Measurements from ENCODE around the gene RAMP3. TPM values are rescaled to one million over a fixed set of nuclear protein-coding genes. Genes with fewer than 3 reads are reported as not detected.
"Not testable (repeated sequence)": the region's sequence is repeated elsewhere in the genome, so short reads cannot be mapped to it uniquely, and the experiment has no call there.

Gene RAMP3, protein sequence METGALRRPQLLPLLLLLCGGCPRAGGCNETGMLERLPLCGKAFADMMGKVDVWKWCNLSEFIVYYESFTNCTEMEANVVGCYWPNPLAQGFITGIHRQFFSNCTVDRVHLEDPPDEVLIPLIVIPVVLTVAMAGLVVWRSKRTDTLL
- not detected for polyA plus RNA-seq (2013, experiment 1 of 2; ENCODE audit: insufficient read length)
- polyA plus RNA-seq (2013, experiment 2 of 2; ENCODE audit: insufficient read length), result not detected

DNA sequence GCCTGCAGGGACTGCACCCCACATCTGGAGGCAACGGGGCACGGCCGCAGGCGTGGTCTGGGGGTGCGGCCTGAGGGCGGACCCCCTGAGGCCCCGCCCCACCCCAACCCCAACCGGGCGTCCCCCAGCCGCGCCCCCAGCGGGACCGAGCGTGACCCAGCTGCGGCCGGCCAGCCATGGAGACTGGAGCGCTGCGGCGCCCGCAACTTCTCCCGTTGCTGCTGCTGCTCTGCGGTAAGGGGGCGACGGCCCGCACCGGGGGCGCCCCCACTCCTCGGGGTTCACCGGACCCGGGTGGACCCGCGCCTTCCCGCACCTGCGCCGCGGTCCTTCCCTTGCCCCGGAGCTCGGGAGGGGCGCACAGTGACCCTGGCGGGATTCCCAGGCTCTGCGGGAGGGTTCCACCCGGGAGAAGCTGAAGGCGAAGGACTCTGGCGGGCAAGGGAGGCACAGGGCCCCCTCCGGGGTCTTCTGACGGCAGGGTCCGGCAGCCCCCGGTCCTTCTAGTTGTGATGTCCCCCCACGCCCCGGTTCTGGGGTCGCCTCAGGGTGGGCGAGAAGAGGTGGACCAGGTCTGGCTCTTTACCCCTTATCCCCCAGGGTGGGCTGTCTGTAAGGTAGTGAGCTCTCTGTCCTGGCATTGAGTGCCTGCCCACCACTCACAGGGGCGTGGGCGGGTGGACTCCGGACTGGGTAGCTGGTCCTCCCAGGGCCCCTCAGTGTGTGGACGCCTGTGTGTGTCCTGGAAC is at the start of gene RAMP3:
Gene RAMP3 (plus strand): TSS at position 139 of the 749 bp plus-strand sequence. CDS start 38 bp downstream, at position 177.
- DNase-seq, result no peak

DNA sequence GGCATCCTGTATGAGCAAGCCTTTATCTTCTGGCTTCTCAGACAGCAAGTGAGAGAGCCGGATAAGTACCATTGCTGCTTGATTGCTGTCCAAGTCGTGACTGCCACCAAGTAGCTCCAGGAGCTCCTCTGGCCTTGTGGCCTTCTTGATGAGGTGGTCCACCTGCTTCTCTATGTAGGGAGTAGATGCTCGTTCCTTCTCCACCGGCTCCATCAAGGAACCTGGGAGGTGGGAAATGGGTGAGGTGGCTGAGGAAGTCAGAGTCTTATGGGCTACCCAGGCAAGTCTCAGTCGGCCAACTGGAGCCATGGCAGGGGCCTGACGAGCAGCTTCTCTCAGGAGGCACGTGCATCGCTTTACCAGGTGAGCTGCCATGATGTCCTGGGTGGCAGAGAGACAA is 48.7 kb upstream of the RAMP3 start:
- DNase-seq, result no peak

DNA sequence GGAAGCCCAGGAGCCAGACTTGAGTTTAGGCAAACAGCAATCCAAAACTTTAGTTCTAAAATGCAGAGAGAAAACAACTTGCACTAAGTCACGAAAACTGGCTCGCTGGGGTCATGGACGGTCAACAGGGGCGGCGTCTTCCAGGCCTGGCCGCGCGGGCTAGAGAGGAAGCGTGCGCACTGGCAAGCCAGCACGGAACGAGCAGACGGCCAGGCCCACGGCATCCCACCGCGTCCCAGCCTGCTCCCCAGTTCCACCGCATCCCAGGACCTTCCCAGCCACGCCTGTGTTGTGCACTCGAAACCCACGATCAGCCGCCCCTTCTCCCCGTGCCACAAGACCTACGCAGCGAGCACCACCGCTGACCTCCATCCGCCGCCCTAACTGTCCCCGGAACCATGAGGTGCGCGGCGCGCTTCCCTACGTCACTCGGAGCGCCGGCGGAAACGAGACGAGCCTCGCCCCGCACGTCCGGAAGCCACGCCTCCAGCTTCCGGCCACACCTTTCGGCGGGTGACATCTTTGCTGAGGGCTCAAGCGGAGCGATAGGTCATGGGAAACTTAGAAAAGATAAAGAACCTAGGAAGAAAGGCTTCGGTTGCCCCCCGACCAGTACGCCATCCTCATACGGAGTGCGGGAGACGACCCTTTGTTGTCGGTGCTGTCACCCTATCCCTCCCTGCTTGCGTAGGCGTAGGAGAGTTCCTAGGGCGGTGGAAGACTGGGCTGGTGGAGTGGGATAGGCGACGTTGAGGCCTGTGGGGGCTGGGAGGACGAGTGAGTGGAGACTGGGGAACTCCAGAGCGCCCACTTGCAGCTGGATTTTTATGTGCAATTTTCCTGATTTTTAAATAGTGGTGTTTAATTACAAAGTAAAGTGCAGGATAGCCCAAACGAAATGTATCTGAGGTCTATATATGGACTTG is 46.0 kb upstream of the RAMP3 start, which contains the start of gene TBRG4:
Gene TBRG4 (minus strand): TSS at position 400 of the 926 bp plus-strand sequence. CDS start 2,460 bp downstream, outside the sequence.
- DNase-seq, result peak; percentile 92

DNA sequence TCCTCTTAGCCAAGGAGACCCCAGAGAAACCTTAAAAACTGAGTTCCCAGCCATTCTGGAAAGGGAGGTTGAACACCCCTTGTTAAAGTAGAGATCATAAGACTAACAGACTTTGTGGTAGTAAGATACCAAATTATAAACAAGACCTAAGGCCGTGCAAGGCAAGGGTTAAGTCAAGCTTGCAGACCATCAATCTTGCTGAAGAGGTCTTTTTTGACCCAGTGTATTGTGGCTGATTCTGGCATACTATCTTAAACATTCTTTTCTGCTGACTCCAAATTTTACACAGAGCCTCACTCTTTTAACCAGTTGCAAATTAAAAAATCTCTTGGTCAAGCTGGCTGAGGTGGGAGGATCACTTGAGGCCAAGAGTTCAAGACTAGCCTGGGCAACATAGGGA is 44.9 kb upstream of the RAMP3 start:
- peak; percentile 24 for DNase-seq

DNA sequence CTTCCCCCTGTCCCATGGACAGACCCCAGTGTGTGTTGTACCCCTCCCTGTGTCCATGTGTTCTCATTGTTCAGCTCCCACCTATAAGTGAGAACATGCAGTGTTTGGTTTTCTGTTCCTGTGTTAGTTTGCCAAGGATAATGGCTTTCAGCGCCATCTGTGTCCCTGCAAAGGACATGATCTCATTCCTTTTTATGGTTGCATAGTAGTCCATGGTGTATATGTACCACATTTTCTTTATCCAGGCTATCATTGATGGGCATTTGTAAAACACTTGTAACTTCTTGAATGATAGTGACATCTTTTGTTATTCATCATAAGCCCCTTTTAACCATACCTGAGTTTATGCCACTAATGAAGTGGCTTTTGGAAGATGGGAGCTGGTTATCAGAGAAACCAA is 43.3 kb upstream of the RAMP3 start:
- DNase-seq, result not testable (repeated sequence)

DNA sequence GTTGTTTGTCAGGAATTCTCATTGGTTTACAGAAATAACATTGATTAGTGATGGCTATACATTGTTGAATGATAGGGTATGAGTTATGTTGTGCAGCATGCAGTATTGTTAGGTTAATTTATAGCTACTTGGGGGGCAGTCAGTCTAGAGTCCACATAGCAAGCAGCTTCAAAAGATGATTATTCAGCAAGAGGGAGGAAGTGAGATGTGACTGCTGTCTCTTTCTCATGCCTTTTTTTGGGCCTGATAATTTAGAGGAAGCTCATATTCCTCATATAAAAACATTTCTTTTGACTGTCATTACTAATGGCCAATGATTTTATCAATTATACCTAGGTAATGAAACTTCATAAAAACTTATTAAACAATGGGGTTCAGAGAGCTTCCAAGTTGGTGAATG is 42.7 kb upstream of the RAMP3 start:
- DNase-seq, result no peak

DNA sequence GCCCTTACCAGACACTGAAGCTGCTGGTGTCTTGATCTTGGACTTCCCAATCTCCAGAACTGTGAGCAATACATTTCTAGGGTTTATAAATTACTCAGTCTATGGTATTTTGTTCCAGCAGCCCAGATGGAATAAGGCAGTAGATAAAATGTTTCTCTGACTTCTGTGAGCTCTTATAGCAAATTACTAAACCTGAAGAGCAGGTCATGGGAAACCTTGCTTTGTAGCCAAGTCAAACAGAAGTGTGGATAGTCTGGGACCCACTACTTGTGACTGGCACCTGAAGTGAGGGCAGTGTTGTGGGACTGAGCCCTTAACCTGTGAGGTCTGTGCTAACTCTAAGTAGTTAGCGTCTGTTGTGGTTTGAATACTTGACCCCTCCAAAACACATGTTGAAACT is 41.5 kb upstream of the RAMP3 start:
- DNase-seq, result no peak

DNA sequence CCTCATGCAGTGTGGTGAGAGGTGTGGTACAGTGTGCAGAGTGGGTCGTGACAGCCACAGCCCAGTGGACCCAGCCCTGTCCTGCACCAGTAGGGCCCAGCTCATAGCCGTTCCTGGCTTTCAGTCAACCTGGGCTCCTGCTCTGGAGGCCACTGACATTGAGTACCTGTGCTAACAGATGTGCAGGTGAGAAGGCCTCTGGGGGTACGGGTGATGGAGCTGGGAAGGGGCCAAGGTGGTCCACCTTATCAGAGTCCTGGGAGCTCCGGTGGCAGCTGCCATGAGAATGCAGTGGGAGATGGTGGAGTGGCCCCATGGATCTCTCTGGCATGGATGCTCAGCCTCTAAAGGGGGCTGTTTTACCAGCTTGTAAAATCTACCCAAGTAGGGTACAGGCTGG is 40.0 kb upstream of the RAMP3 start:
- no peak for DNase-seq

DNA sequence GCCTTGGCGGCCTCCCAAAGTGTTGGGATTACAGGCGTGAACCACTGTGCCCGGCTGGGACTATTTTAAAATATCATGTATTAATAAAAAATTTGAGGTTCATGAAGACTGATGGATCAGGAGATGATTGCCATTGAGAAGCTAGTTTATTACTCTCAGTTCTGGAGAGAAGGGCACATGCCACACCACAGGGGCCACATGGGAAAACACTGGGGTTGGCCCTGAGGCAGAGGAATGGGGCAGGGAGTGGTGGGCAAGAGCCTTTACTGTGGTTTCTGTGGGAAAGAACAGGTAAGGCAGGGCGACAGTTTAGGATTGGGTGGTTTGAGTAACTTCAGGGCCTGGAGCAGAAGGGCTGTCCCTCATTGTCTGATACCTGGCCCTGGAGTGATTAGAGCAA is 39.3 kb upstream of the RAMP3 start:
- no peak for DNase-seq

DNA sequence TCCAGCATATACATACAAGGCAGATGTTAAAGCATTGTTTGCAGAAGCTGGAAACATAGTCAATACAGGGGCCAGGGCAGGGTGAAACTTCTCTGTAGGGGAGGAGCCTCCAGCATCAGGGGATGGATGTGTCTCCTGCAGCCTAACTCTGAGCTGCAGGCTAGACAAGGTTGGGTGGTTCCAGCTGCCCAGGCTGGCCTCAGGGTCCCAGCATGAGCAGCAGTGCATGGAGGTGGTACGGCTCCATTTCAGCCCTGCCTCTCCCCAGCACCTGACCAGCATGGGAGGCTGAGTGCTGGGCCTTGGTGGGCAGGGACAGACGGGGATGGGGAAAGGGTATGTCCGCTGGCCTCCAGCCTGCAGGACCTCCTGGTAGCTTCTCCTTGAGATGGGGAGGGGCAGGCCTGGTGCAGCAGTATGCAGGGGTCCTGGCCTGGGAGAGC is 38.7 kb upstream of the RAMP3 start:
- DNase-seq, result no peak

DNA sequence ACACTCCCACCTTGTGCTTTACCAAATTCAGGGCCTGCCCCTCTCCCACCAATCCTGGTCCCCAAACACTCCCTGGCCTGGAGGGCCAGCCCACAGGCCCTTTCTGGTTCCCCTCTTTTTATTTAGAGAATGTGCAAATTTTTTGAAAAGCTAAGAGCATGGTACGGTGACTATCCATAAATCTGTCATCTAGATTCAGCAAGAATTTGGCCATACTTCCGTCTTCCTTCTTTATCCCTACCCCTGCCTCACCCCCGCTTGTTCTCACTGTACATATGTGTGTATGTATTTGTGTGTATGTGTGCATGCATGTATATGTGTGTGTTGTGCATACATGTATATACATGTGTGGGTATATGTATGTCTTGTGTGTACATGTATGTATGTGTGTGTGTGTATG is 38.0 kb upstream of the RAMP3 start:
- no peak for DNase-seq

DNA sequence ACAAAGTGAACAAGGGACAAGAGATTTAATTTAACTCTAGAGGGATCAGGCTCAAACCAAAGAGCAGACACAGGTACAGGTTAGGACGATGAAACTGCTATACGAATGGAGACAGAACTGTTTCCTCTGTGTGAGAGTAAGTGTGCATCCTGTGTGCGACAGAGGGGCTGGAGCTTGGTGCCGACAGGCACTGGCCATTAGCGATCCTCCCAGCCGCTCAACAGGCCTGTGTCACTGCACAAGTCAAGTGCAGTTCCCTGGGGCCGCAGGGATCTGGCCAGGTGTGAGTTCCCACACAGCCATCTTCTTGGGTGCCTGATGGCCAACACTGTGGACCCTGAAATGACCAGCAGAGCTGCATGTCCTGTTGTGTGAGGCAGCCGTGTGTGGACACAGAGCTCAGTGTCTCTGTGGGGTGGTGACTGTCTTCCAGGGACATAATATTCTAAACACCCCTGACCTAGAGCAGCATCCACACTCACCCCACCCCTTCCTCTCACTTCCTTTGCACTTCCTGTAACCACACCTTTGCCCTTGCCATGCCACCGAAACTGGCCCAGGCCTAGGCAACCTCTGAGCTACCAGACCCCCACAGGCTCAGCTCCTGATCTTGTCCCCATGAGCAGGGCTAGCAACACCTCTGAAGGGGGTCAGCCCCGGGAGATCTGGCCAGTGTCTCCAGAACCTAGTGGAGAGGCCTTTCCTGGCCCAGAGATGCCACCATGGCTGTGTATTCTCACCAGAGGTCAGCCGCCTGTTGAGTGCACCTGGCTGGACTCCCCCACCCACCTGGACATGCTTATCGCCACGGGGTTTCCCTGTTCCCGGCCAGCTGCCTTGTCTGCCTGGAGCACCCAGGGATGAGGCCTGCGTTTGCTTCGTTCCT is 34.4 kb upstream of the RAMP3 start:
- DNase-seq, result no peak

DNA sequence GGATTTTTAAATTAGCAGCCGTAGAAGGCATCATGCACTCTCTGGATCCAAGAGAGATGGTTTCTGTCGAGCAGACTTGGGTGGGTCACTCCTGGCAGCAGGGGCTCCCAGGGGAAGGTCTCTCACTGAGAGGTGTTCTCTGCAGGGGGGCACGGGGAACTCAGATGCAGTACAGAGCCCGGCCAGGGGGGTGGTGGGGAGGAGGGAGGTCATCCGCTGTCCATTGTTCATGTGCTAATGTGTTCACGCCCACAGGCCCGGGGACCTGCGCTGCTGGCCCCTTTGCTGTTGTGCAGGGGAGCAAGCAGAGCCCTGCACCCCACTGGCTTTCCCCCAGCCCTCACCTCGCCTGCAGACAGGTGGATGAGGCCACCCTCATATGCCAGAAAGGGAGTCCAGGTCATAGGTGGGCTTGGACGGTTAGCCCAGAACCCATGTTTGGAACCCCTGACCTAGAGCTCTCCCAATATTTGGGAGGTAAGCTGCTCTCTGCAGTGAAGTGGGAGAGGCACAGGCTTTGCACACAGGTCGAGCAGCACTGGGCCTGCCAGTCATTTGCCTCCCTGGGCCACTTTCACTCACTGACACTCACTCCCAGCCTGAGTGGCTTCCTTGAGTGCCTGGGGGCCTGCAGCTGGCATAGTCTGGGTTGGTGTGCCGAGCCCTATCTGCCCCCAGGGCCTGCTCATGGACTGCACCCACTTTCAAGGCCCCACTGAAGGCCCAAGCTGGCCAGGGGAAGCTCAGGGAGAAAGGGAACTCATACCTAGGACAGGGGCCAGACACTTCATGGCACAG is 33.5 kb upstream of the RAMP3 start:
- no peak for DNase-seq

DNA sequence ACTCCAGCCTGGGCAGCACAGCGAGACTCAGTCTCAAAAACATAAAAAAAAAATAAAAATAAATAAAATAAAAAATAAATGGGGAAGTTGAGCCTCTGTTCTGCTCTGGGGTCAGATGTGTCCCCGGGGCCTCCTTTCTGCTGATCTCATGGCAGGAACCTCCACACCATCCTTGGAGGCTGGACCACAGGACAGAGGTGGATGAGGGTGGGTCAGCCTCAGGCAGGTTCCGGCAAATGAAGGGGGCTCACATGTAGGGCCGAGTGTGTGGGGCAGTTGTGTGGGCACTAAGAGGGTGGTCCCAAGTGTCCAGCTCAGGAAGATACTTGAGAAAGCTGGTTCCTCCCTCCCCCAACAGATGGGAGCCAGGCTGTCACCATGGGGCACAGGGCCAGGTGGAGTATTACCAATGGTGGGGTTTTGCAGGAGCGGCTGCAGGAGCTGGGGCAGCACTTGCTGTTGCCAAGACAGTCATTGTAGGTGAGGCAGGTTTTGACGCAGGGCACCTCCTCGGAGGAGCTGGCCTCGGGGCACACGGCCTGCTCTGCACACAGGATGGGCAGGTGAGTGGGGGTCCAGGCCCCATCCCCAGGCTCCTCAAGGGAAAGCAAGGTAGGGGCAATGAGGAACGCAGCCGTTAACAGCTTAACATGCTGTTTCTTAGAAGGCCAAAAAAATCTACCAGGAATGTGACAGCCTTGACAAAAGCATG is 32.2 kb upstream of the RAMP3 start:
- DNase-seq, result no peak

DNA sequence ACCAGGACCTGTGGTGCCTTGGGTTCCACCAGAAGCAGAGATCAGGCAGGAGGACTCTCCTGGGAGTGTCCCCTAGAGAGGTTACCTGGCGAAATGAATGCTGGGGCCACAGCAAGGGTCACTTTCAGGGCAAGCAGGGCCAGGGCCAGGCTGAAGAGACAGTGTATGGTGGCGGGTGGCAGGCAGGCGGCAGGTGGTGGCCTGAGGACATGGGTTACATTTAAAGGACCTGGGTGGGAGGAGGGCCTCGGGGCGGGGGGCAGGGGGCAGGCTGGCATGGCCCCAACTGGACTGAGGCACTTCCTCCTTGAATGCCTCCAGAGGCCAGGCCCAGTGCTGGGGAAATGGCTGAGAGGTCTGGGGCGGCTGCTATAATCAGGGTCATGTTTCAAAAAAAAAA is 31.4 kb upstream of the RAMP3 start:
- DNase-seq, result no peak

DNA sequence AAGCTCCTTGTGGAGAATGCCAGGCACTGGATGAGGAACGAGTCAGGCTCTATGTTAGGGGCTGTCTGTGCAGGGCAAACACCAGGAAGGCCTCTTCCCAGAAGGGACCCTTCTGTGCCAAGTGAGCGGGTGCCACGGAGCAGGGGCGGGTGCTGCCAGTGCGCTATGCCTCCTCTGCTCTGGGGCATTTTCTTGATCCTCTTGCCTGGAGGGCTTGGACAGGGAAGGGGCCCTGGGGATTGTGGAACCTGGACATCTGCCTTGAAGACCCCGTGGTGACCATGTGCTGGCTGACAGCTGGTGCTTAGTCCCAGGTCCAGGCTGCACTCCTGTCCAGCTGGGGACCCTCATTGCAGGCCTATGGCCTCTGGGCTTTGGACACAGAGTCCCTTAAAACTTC is 30.7 kb upstream of the RAMP3 start:
- no peak for DNase-seq

DNA sequence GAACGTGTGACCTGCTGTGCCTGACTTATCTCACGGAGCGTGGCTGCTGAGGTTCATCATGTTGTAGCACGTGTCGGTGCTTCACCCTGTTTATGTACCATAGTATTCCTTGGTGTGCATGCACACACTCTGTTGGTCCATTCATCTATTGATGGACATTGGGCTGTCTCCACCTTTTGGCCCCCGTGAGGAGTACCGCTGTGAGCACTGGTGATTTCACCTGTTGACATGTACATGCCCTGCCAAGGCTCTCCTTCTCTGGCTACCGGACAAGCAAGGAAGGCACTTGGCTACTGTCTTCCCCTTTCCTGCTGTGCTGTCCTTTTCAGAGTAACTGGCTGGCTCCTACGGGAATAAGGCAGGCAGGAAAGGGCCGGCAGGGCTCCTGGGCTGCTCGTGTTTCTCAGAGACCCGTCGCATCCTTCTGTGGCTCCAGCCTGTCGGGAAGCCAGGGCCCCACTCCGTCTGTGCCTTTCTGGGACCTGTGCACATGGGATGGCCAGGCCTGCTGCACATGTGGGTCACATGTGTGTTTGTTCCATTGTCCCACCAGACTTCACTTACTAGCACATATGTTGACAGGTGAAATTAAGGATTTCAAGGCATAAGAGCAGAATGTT is 28.3 kb upstream of the RAMP3 start:
- DNase-seq, result no peak

DNA sequence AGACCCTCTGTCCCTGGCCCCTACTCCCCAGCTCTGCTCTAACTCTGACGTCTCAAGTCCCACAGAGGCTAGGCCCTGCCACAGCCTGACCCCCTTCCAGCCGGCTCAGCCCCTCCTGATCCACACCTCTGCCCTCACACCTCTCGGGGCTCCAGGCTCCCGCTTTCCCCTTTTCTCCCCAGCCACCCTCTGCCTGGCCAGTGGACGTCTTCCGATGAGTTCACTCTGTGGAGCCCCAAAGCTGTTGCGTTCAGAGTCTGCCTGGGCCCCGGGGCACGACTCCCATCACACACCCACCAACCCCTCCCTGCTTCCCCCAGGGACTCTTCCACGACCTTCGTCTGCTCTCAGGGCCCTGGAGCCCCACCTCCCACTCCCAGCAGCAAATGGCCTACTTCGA is 27.7 kb upstream of the RAMP3 start:
- DNase-seq, result no peak

DNA sequence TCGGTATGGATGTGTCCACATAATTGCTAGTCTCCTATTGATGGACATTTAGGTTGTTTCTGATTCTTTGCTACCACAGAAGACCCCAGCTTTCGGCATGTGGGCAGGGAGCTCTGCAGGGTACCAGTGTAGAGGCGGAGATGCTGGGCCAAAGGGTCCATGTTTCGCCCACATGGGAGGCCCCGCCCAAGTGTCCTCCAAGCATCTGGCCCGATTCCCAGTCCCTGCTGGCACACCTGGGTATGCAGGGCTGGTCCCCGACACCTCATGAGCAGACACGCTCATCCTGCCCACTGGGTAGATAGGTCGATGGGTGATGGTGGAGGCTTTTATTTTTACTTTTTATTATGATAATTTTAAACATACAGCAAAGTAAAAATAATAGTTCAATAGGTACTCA is 26.7 kb upstream of the RAMP3 start:
- DNase-seq, result no peak

DNA sequence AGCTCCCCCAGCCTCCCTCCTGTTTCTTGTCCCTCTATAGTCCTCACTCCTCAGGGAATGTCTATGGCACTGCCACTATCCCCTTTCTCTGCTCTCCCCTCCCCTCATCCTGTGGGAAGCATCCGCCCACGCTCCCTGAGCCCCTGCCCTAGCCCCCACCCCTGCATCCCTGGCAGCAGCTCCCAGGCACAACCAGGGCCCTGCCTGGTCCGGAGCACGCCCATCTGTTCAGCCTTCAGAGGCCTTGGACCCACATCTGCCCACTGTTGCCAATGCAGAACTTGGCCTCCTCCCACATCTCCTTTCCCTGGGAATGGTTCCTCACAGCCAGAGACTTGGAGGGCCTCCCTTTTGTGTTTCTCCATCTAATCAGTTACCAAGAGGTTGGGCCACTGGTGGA is 25.7 kb upstream of the RAMP3 start:
- DNase-seq, result no peak
